ENCODE data around the gene KCNK1.

The KCNK1 gene

GRCh38 chr1:233656032-233656635 lies 42.2 kb downstream of the KCNK1 start:
- no peak for DNase-seq (ENCODE audit: low read depth)
- H3K4me3 ChIP-seq (ENCODE audit: low read depth, low read length), result no peak overlapping the region
- TF ChIP-seq CTCF (IDR thresholded peaks at IDR 0.05; ENCODE audit: control insufficient read depth, extremely low read depth, insufficient read depth), result no peak

- no peak for DNase-seq (ENCODE audit: low read depth)
- no peak overlapping the region for H3K4me3 ChIP-seq (ENCODE audit: low read depth, low read length)
- no peak for TF ChIP-seq CTCF (IDR thresholded peaks at IDR 0.05; ENCODE audit: control insufficient read depth, extremely low read depth, insufficient read depth)
Observed at GRCh38 chr1:233656687-233657086, 42.8 kb downstream of the KCNK1 start.

GRCh38 chr1:233657466-233657865 lies 43.6 kb downstream of the KCNK1 start:
- no peak for TF ChIP-seq CTCF (IDR thresholded peaks at IDR 0.05; ENCODE audit: control insufficient read depth, extremely low read depth, insufficient read depth)
- DNase-seq (ENCODE audit: low read depth), result no peak
- no peak overlapping the region for H3K4me3 ChIP-seq (ENCODE audit: low read depth, low read length)

GRCh38 chr1:233659495-233659894 lies 45.6 kb downstream of the KCNK1 start:
- DNase-seq (ENCODE audit: low read depth), result no peak
- no peak for TF ChIP-seq CTCF (IDR thresholded peaks at IDR 0.05; ENCODE audit: control insufficient read depth, extremely low read depth, insufficient read depth)

GRCh38 chr1:233661376-233662159 lies 47.7 kb downstream of the KCNK1 start:
- no peak for DNase-seq (ENCODE audit: low read depth)
- TF ChIP-seq CTCF (IDR thresholded peaks at IDR 0.05; ENCODE audit: control insufficient read depth, extremely low read depth, insufficient read depth), result no peak
- no peak overlapping the region for H3K4me3 ChIP-seq (ENCODE audit: low read depth, low read length)

More at GRCh38 chr1:233659495-233659894, 45.6 kb downstream of the KCNK1 start:
- no peak overlapping the region for H3K4me3 ChIP-seq (ENCODE audit: low read depth, low read length)

- TF ChIP-seq CTCF (IDR thresholded peaks at IDR 0.05; ENCODE audit: control insufficient read depth, extremely low read depth, insufficient read depth), result no peak
- DNase-seq (ENCODE audit: low read depth), result no peak
- H3K4me3 ChIP-seq (ENCODE audit: low read depth, low read length), result no peak overlapping the region
Observed at GRCh38 chr1:233662575-233663304, 48.8 kb downstream of the KCNK1 start.

Data from LNCaP clone FGC (cell line).